Left colon (tissue), 2 donors: ENCODE data around the gene THSD7A. TPM values are rescaled to one million over a fixed set of nuclear protein-coding genes. Genes with fewer than 3 reads are reported as not detected.

Source experiments
- ATAC-seq: fragments of 200-7000 bp; cut with Tn5 transposase; one replicate; pipeline ENCODE4 v1.9.1; 2020; ENCODE audit warnings: mild to moderate bottlenecking, moderate library complexity
- DNase-seq, 2 donors: peaks; one replicate each; pipeline ENCODE4 v3.0.0-alpha.2; 2020
- intact Hi-C, 2 donors: fragments of 100-400 bp; cut with DNase I in 1 of 2; cut with micrococcal nuclease in 1 of 2; formaldehyde crosslinking; loops; one replicate each; pipeline versions ENCODE4 v1.11.2 to v1.14.0; 2022; cut with DNase I, micrococcal nuclease
- total RNA-seq, 2 donors: library from RNA; stranded (reverse); fragmentation: NEBNext Ultra II Directional; extraction: Animal tissue kit (Norgen Biotek cat#: 25700); gene quantifications; one replicate each; pipeline ENCODE4 v1.2.1, GENCODE V29; 2021
- donor health status: DM: no; HTN: no; CAD: no.
- donor health status: DM: yes; HTN: yes; CAD: no.

Gene THSD7A
- total RNA-seq, 2 donors from 2014 or later = 1.6 to 1.7 TPM

- no peak for DNase-seq
- intact Hi-C loops = no loop called here
- no peak for ATAC-seq
Measured at GRCh38 chr7:11413901-11414300, 418.1 kb downstream of the THSD7A start.

- ATAC-seq (no peak), DNase-seq (no peak)
- intact Hi-C loops = no loop called here
Measured at GRCh38 chr7:11412036-11412435, 420.0 kb downstream of the THSD7A start.

- DNase-seq = no peak
- intact Hi-C loops = no loop called here
Measured at GRCh38 chr7:11410656-11411644, 421.0 kb downstream of the THSD7A start.

GRCh38 chr7:11404355-11404754 lies 427.6 kb downstream of the THSD7A start:
- no peak for DNase-seq
- peak; percentile 57 for ATAC-seq
- intact Hi-C loops = no loop called here

More at GRCh38 chr7:11410656-11411644, 421.0 kb downstream of the THSD7A start:
- no peak for ATAC-seq

- intact Hi-C loops = no loop called here
- DNase-seq (no peak), ATAC-seq (no peak)
Measured at GRCh38 chr7:11403781-11404180, 428.2 kb downstream of the THSD7A start.

GRCh38 chr7:11394438-11394837 lies 437.6 kb downstream of the THSD7A start:
- intact Hi-C loops = no loop called here
- DNase-seq (peak in 1 of 2 donors; percentile 11), ATAC-seq (peak; percentile 62)

GRCh38 chr7:11379641-11380040 lies 452.4 kb downstream of the THSD7A start:
- intact Hi-C loops = no loop called here
- ATAC-seq (no peak), DNase-seq (no peak)

- DNase-seq (no peak), ATAC-seq (no peak)
- intact Hi-C loops = no loop called here
Measured at GRCh38 chr7:11376529-11376928, 455.5 kb downstream of the THSD7A start.

GRCh38 chr7:11374629-11375028 lies 457.4 kb downstream of the THSD7A start:
- intact Hi-C loops = no loop called here
- DNase-seq (no peak), ATAC-seq (peak; percentile 73)

GRCh38 chr7:11373546-11374142 lies 458.4 kb downstream of the THSD7A start:
- DNase-seq = no peak
- intact Hi-C loops = no loop called here
- ATAC-seq = no peak

- intact Hi-C loops = no loop called here
- DNase-seq = no peak
- no peak for ATAC-seq
Measured at GRCh38 chr7:11369696-11370095, 462.3 kb downstream of the THSD7A start.

- ATAC-seq (no peak), DNase-seq (no peak)
- intact Hi-C loops = no loop called here
Measured at GRCh38 chr7:11366118-11366517, 465.9 kb downstream of the THSD7A start.

- ATAC-seq (no peak), DNase-seq (no peak)
- intact Hi-C loops = no loop called here
Measured at GRCh38 chr7:11358637-11359036, 473.4 kb downstream of the THSD7A start.

- intact Hi-C loops = no loop called here
- ATAC-seq = no peak
Measured at GRCh38 chr7:11355399-11356005, 476.5 kb downstream of the THSD7A start.

GRCh38 chr7:11346302-11346701 lies 485.7 kb downstream of the THSD7A start:
- intact Hi-C loops = no loop called here
- DNase-seq (no peak), ATAC-seq (no peak)

More at GRCh38 chr7:11355399-11356005, 476.5 kb downstream of the THSD7A start:
- DNase-seq = no peak

GRCh38 chr7:11345621-11346020 lies 486.4 kb downstream of the THSD7A start:
- intact Hi-C loops = no loop called here
- ATAC-seq (no peak), DNase-seq (no peak)

GRCh38 chr7:11343818-11344413 lies 488.1 kb downstream of the THSD7A start:
- DNase-seq (no peak), ATAC-seq (no peak)
- intact Hi-C loops = no loop called here

GRCh38 chr7:11343136-11343535 lies 488.9 kb downstream of the THSD7A start:
- intact Hi-C loops = no loop called here
- ATAC-seq (no peak), DNase-seq (no peak)

- intact Hi-C loops = no loop called here
- DNase-seq = no peak
- no peak for ATAC-seq
Measured at GRCh38 chr7:11341285-11341944, 490.6 kb downstream of the THSD7A start.
